NOMO-1 treated with dmso at 0.1 percent for 144 hours (cell line): Measurements from ENCODE around the gene IL20RA.
"Not testable (repeated sequence)": the region's sequence is repeated elsewhere in the genome, so short reads cannot be mapped to it uniquely, and the experiment has no call there.

Experiments
- DNase-seq: peaks from one replicate; lab custom pipeline; 2025; ENCODE audit not compliant: unreplicated experiment; lab: John Stamatoyannopoulos, UW

The IL20RA gene

GRCh38 chr6:136975089-136975715, 69.6 kb downstream of the IL20RA start:
- DNase-seq = no peak

GRCh38 chr6:136973781-136974180, 71.0 kb downstream of the IL20RA start:
- not testable (repeated sequence) for DNase-seq

- no peak for DNase-seq
Measured at GRCh38 chr6:136971609-136972008, 73.2 kb downstream of the IL20RA start.

GRCh38 chr6:136969930-136970329, 74.8 kb downstream of the IL20RA start:
- DNase-seq = no peak

- no peak for DNase-seq
Measured at GRCh38 chr6:136969433-136969832, 75.3 kb downstream of the IL20RA start.

- DNase-seq = no peak
Measured at GRCh38 chr6:136968837-136969236, 75.9 kb downstream of the IL20RA start.

GRCh38 chr6:136967876-136968752, 76.7 kb downstream of the IL20RA start:
- DNase-seq = peak; percentile 23

GRCh38 chr6:136964398-136964797, 80.4 kb downstream of the IL20RA start:
- DNase-seq = no peak

- DNase-seq = no peak
Measured at GRCh38 chr6:136963259-136963658, 81.5 kb downstream of the IL20RA start.

GRCh38 chr6:136962661-136963060, 82.1 kb downstream of the IL20RA start:
- DNase-seq = no peak

- DNase-seq = no peak
Measured at GRCh38 chr6:136961848-136962247, 82.9 kb downstream of the IL20RA start.

GRCh38 chr6:136960781-136961180, 84.0 kb downstream of the IL20RA start:
- DNase-seq = no peak

- DNase-seq = not testable (repeated sequence)
Measured at GRCh38 chr6:136959935-136960334, 84.8 kb downstream of the IL20RA start.

- DNase-seq = no peak
Measured at GRCh38 chr6:136959471-136959891, 85.3 kb downstream of the IL20RA start.

- DNase-seq = no peak
Measured at GRCh38 chr6:136958168-136958567, 86.6 kb downstream of the IL20RA start.

- no peak for DNase-seq
Measured at GRCh38 chr6:136956590-136957544, 87.9 kb downstream of the IL20RA start.

GRCh38 chr6:136955123-136955522, 89.6 kb downstream of the IL20RA start:
- DNase-seq = no peak

GRCh38 chr6:136952714-136953260, 92.0 kb downstream of the IL20RA start:
- DNase-seq = no peak

GRCh38 chr6:136950436-136951126, 94.2 kb downstream of the IL20RA start:
- no peak for DNase-seq
